OCI-LY7 (cell line): ENCODE results near the gene RTN4RL2.

Experiments
- CTCF ChIP-seq: fragments of 200-600 bp; sonication (generic); conservative IDR thresholded peaks from 2 replicates; pipeline ENCODE4 v1.5.1; 2014; ENCODE audit warnings: mild to moderate bottlenecking, antibody characterized with exemption, low read length, moderate library complexity, mixed read lengths
- EZH2phosphoT487 ChIP-seq: fragments of 200-600 bp; sonication (generic); IDR thresholded peaks from 2 replicates; pipeline ENCODE4 v1.6.1; 2018; ENCODE audit warnings: low read depth, borderline replicate concordance, mild to moderate bottlenecking, mixed run types, antibody characterized with exemption, low read length, moderate library complexity, mixed read lengths

GRCh38 chr11:57515332-57516060 lies 55.2 kb downstream of the RTN4RL2 start, which contains the start of gene SLC43A1:
- TF ChIP-seq CTCF: 0 out of 2 replicates have a peak, but pooled peaks have one; percentile 31
- no peak for TF ChIP-seq EZH2phosphoT487
